Stimulated activated CD8-positive, alpha-beta memory T cell treated with anti-CD3 and anti-CD28 coated beads, Interleukin-15, amount 100 ng/mL, for 1 hour (primary cell): Measurements from ENCODE around the gene MTG2.

Experiments used
- DNase-seq: peaks from one replicate; pipeline ENCODE4 v3.0.0-alpha.2; 2020; ENCODE audit warnings: low read depth

Gene MTG2

DNA sequence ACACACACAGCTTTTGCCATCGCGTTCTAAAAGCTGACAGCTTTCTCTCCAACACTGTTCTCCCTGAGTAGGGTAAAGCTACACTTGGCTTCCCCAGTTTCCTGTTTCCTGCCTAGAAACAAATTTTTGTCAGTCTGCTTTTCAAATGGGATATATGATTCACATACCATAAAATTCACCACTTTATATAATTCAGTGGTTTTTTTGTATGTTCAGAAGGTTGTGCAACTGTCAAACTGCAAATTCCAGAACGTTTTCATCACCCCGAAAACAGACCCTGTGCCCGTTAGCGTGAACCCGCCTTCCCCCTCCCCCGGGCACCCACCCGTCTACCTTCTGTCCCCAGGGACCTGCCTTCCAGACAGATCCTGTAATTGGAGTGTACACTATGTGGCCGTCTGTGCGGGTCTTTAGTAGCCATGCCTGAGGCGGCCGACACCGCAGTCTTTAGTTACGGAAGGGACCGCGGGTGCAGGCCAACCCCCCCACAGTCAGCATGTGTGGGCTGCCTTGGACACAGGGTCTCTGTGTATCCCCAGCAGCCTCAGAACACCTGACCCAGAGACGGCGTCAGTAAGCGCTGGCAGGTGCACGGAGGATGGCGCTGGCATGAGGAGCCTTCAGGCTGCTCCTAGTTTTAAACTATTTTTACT lies 20.7 kb downstream of the MTG2 start:
- no peak for DNase-seq

GRCh38 chr20:62205618-62206387 lies 23.0 kb downstream of the MTG2 start:
- DNase-seq: no peak

DNA sequence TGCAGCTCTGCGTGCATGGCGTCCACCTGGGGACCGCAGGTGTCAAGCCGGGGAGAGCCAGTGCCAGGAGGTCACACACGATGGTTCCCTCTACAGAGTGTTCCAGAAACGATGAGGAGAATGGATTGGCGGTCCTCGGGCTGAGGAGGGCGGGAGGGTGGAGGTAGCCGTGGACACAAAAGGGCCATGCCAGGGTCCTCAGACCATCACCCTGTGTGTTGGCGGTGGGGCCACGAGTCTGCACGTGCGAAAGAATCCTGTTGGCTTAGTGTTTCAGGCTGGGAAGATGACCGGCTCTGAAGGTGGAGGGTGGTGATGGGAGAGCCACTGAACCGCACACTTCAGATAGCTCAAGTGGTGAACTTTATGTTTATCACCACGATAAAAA lies 23.6 kb downstream of the MTG2 start:
- DNase-seq: no peak

DNA sequence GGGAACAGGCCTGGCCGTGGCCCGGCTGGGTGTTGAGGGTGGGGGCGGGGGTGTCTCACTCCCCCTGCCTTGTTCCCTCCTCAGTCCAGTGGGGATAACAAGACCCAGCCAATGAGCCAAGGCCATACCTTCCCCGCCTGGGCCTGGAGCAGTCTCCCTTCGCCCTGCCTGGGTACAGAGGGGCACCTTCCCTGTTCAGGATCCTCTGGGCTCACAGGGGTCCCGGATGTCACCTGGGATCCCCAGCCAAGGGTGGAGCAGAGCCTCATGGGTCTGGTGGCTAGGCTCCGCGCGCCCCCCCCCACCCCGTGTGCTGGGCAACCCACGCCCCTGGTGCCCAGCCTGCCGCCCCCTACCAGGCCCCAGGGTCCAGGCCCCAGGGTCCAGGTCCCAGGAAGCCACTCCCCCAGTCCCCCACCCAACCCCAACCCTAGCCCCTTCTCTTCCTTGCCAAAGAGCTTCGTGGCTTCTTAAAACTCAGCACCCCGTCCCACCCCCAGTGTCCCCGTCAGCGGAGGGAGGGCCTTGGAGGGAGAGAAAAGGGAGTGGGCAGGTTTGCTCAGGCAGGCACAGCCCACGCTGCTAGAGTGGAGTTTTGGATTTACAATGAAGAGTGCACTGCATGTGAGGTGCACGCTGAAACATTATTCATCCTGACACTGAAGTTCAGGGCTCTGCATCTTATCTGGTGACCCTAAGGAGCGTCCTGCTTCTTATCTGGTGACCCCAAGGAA lies 25.4 kb downstream of the MTG2 start:
- DNase-seq: no peak

DNA sequence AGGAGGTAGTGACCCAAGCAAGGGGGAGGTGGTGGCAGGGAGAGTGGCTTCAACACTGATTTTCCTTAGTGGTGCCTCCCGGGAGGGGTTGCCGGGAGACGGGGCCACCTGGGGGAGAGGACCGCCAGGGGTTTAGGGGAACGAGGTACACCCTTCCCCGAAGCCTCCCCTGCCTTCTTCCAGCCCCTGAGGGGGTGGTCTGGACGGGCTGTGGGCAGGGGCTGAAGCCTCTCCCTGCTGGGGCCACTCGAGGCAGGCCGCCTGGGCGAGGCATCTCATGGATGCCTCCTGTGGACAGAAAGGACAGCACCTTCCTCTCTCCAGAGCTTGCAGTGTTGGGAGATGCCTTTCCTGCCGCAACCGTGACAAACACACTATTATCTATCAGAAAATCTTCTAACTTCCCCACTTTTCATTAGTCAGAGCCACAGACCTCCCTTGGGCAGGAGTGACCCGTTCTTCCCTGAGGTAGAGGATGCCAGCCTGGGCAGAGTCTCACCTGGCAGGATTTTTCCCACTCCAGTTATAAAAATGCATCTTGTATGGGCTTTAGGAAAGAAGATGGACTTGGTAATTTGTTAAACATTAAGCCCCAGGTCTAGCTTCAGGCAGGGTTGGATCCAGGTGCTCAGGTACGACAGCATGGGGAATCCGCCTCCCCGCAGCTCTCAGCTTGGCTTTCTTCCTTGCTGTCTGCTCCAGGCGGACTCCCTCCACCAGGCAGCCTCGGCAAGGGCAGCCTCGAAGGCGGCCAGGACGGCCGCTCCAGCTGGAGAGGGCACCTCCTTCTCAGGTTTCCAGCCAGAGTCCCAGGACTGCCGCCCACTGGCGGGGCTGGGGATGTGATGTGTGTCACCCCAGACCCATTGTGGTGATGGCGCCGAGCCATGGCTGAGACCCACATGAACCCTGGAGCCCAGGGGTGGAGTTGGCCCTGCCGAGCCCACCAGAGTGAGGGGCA lies 26.2 kb downstream of the MTG2 start:
- DNase-seq: no peak

- DNase-seq: no peak
Observed at GRCh38 chr20:62209850-62210495, 27.1 kb downstream of the MTG2 start.

GRCh38 chr20:62210496-62210855 lies 27.6 kb downstream of the MTG2 start:
- no peak for DNase-seq

- DNase-seq: no peak
Observed at GRCh38 chr20:62211216-62211615, 28.4 kb downstream of the MTG2 start.

DNA sequence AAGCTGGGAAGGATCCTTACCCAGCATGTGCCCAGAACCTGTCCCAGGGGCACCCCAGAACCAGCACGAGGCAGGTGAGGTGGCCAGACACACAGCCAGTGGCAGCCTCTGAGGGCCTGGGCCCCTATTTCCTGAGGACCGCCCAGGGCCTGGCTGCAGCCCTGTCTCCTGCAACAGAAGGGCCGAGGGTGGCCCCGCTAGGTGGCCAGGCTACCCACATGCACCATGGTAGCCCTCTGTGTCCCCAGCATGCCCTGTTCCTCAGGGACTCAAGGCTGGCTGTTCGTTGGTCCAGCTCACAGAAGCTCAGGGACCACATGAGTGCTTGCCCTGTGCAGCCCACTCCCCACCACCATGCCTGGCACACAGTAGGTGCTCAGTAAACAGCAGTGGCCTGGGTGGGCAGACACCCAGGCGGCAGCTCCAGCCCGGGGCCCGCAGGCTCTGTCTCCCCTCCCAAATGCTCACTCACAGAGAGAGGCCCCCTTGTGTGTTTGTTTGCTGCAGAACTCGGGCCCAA lies 29.0 kb downstream of the MTG2 start:
- DNase-seq: no peak

DNA sequence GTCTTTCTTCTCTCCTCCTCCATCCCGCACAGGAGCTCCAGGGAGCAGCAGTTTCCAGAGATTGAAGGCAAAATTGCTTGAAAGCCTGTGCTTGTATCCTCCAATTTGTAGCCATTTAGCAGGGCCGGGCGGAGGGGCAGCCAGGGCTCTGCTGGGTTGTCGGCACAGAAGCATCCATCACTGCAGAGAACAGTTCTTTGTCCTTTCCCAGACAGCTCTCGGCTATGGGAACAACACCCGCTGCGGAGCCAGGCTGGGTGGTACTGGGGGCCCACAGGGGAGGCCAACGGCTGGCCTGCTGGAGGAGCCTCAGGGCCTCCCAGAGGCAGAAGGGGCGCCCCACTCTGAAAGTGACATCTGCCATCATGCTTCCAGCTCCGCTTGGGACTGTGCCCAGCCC lies 29.5 kb downstream of the MTG2 start:
- no peak for DNase-seq

- no peak for DNase-seq
Observed at GRCh38 chr20:62214067-62214466, 31.2 kb downstream of the MTG2 start.

DNA sequence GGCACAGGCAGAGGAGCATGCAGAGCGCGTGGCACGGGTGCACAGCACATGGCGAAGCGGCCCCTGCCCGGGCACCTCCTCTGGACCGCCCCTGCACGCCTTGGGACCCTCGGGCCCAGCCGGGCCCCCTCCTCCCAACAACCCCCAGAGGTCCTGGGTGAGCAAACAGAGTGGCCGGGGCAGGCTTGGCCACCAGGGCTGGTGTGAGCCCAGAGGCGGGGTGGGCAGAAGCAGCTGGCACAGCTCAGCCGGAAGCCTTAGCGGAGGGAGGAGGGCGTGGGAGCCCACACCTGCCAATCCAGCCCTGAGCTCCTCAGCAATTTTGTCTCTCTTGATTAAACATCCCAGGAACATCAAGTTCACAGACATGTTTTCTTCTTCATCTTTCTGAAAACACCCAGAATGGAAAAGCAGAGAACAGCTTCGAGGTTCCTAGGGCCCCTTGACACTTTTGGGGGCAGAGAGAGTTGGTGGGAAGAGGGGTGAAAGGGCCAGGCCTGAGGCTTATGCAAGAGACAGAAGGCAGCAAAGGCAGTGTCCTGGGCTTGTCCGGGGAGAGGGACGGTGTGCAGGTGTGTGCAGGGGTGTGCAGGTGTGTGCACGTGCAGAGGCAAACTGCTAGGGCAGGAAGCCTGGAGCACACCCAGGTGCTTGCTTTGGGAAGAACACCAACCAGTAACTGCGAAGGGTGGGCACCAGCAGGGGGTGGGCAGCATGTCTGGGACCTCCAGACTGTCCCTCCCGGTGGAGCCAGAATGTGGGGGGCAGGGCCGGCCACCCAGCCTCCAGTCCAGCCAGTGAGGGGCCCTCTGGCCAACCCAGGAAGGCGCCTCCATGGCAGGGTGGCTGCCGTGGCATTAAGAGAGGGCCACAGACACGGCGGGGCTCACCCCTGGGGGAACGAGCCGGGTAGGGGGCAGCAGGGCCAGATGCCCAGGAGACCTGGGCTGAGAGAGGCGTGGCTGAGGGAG lies 32.5 kb downstream of the MTG2 start:
- DNase-seq: no peak

- DNase-seq: no peak
Observed at GRCh38 chr20:62215991-62216635, 33.3 kb downstream of the MTG2 start.

DNA sequence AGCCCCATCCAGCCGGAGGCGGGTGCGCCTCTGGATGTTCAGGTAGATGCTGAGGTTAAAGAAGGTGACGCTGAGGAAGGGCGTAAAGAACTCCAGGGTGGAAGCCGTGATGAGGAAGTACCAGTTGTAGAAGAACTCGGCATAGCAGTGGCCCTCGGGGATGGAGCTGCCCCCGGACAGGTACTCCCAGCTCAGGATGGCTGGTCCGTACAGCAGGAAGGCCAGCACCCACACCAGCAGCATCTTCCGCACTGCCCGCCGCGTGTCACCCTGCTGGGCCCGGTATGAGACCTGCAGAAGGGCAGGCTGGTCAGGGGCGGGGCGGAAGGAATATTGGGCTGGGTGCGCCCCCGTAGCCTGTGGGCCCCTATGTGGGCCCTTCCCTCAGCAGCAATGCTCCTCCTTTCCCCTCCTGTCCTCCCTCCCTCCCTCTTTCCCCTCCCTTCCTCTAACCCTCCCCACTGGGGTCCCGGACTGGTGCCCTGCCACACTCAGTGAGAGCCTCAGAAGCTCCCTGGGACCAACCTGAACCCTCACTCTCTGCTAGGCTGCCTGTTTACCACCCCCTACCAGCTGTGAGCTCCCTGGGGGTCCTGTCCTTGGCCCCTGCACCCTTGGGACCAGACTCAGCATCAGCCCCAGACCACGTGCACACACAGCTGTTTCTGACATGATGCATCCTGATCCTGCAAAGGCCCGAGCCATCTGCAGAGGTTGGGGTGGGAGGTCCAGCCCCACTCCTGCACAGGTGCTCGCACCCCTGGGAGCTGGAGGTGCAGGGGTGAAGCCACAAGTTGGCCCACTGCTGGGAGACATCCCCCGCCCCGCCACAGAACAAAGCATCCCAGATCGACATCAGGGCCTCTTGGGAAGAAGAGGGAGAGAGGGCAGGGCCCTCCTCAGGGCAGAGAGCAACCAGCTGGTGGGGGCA lies 34.1 kb downstream of the MTG2 start:
- DNase-seq: no peak

GRCh38 chr20:62217913-62218773 lies 35.3 kb downstream of the MTG2 start:
- no peak for DNase-seq

DNA sequence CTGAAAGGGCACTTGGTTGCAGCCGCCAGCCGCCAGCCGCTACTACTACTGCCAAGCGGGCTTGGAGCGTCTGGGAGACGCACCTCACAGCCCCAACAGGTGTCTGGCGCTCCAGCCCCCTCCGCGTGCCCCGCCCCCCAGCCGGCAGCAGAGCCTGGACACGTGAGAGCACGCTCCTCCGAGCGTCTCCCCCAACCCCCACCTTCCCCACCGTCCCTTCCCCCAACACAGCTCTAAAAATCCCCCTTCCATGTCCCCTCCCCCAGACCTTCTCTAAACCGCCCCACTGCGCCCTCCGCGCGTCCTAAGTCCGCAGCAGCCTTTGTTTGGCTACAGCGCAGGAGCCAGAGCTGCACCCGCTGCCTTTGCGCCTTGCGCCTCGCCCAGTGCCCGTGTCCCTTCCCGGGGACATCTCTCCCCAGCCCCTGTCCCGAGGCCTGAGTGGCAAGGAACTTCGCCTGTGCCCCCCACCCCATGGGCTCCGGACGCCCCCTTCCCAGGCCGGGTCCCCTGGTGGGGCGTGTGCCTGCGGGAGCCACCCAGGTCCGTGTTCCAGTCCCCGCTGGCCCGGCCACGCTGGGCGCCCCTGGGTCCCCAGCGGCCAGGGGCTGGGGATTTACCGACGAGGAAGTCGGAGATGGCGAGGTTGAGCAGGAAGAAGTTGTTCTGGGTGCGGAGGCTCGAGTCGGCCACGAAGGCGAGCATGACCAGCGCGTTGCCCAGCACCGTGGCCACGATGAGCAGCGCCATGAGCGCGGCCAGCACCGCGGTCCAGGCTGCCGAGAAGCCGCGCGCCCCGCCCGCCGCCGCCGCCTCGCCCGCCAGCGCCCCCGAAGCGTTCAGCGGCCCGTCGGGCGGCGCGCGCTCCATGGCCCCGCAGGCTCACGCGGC lies 36.5 kb downstream of the MTG2 start:
- no peak for DNase-seq
